GM06990 (cell line): Measurements from ENCODE around the gene PRDM15.

ENCODE experiments used
- DNase-seq: peaks from one replicate; pipeline ENCODE4 v3.0.0-alpha.2; 2011; ENCODE audit not compliant: insufficient read length; ENCODE audit errors: extremely low read depth
- H3K27me3 ChIP-seq: replicated peaks from 2 replicates; pipeline ENCODE4 v1.6.0; 2011; ENCODE audit warnings: low read length; ENCODE audit not compliant: control insufficient read depth, insufficient read depth
- H3K36me3 ChIP-seq: 2 replicates; pipeline ENCODE4 v1.5.1; 2011; ENCODE audit warnings: low read length; ENCODE audit not compliant: control insufficient read depth, insufficient read depth
- H3K4me3 ChIP-seq: replicated peaks from 2 replicates; pipeline ENCODE4 v1.5.1; 2011; ENCODE audit warnings: low read depth, mild to moderate bottlenecking, control low read depth, low read length
- TF ChIP-seq, protein P1 (sequence below): IDR thresholded peaks from 2 replicates; pipeline ENCODE4 v1.5.1; 2011; ENCODE audit warnings: low read length, control low read depth, mild to moderate bottlenecking, inconsistent platforms; ENCODE audit not compliant: insufficient read depth, poor library complexity, severe bottlenecking

Gene PRDM15

DNA sequence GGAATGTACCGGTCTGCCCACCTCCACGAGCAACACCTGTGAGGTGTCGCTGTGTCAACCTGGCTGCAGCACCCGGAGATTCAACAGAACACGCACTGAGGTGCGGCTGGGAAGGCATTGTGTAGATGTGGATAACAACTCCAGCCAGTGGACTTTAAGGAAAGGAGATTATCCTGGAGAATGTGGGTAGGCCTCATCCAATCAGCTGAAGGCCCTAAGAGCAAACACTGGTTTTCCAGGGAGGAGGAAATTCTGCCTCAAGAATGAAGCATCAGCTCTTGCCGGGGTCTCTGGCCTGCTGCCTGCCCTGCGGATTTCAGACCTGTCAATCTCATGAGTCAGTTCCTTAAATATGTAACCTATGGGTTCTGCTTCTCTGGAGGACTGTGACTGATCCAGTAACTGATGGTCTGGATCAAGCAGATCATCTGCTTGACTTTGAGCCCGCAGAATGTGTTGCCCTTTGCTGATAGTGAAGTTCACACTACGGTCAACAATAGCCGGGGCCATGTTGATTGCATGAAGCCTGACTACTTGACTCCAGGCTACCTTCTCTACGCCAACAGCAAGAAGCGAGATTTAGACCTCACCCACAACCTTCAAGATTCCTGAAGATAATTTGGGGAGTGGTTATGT lies 15.9 kb upstream of the PRDM15 start:
- Histone ChIP-seq H3K27me3 (no peaks in the 10 kb centered on the region), H3K36me3 (peaks cover 11% of the 10 kb centered on the region), H3K4me3 (no peak overlapping the region)
- no peak for DNase-seq
- TF ChIP-seq, protein P1, sequence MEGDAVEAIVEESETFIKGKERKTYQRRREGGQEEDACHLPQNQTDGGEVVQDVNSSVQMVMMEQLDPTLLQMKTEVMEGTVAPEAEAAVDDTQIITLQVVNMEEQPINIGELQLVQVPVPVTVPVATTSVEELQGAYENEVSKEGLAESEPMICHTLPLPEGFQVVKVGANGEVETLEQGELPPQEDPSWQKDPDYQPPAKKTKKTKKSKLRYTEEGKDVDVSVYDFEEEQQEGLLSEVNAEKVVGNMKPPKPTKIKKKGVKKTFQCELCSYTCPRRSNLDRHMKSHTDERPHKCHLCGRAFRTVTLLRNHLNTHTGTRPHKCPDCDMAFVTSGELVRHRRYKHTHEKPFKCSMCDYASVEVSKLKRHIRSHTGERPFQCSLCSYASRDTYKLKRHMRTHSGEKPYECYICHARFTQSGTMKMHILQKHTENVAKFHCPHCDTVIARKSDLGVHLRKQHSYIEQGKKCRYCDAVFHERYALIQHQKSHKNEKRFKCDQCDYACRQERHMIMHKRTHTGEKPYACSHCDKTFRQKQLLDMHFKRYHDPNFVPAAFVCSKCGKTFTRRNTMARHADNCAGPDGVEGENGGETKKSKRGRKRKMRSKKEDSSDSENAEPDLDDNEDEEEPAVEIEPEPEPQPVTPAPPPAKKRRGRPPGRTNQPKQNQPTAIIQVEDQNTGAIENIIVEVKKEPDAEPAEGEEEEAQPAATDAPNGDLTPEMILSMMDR, result no peak

DNA sequence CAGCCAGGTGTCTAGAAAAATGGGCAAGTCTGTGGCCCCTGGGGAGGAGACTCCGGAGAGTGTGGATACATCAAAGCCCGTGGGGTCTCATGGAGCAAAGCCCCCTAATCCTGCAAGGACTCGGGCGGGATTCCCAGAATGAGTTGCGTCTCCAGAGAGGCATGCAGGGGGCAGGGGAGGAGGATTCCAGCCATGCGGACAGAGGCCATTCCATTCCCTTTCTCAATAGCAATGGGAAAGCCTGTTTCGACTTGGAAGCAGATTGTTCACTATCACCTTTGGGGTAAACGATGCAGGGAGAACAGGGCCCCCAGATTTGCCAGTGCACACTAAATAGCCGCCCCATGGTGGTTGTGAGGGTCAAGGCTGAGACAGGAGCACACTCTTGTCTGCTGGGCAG lies 15.4 kb upstream of the PRDM15 start:
- Histone ChIP-seq H3K4me3 (no peak overlapping the region), H3K36me3 (peaks cover 11% of the 10 kb centered on the region), H3K27me3 (no peaks in the 10 kb centered on the region)
- no peak for DNase-seq
- TF ChIP-seq, protein P1, result no peak

DNA sequence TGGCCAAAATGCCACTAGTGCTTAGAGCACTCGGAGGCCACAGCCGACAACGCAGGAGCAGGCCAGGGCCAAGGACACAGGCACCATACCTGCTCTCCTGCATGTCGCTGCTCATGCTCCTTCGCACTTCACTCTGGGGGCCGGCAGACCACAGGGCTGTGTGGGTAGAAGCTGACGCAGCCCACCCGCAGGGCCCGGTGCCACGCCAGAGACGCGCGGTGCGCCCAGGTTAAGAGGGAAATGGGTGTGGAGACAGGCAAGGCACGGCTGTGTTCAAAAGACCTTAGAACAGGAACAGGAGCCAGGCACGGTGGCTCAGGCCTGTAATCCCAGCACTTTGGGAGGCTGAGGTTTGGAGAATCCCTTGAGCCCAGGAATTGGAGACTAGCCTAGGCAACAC lies 13.6 kb upstream of the PRDM15 start:
- Histone ChIP-seq H3K36me3 (peaks cover 8% of the 10 kb centered on the region), H3K27me3 (no peaks in the 10 kb centered on the region), H3K4me3 (no peak overlapping the region)
- TF ChIP-seq, protein P1, result no peak
- no peak for DNase-seq

DNA sequence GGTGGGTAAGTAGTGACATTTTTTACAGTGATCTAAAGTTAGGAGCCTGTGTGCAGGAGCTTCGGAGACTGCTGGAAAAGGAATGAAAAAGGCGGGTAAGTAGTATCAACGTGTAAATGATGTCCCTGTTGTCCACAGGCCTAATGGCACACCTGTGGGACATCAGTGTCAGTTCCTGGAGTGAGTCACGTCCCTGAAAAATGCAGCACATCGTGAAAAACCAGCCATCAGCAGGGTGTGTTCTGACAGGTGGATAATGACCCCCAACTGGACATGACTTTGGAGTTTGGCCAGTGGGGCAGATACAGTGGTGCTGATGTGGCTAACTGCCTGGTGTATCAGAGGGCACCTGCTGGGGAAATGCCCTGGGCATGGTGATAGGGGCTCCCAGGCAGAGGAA lies 12.0 kb upstream of the PRDM15 start:
- Histone ChIP-seq H3K27me3 (no peaks in the 10 kb centered on the region), H3K4me3 (no peak overlapping the region), H3K36me3 (peaks cover 6% of the 10 kb centered on the region)
- TF ChIP-seq, protein P1, result no peak
- no peak for DNase-seq

DNA sequence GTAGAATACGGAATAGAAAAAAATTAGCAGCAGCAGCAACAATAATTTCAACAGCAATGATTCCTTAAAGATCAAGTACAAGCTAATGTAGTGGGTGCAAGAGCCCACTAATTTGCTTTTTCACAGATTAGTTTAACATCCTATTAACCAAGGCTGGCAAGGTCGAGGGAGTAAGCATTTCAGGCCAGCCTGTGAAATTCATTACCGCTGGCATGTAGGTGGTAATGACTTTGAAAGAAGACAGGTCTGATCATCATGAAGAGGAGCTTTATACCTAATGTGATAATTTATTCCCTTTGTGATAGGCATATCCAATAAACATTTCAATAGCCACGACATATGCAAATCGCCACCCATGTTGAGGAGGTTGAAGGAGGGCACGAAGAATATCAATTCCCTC lies 11.2 kb upstream of the PRDM15 start:
- Histone ChIP-seq H3K27me3 (no peaks in the 10 kb centered on the region), H3K4me3 (no peak overlapping the region), H3K36me3 (peaks cover 6% of the 10 kb centered on the region)
- no peak for DNase-seq
- TF ChIP-seq, protein P1, result no peak
